ENCODE data around the gene SLFN12L. TPM values are rescaled to one million over a fixed set of nuclear protein-coding genes. Genes with fewer than 3 reads are reported as not detected.

Gene SLFN12L
- total and polyA plus RNA-seq, 7 experiments from 2014 or later, result 12.0 to 111 (median 43.6) TPM

DNA sequence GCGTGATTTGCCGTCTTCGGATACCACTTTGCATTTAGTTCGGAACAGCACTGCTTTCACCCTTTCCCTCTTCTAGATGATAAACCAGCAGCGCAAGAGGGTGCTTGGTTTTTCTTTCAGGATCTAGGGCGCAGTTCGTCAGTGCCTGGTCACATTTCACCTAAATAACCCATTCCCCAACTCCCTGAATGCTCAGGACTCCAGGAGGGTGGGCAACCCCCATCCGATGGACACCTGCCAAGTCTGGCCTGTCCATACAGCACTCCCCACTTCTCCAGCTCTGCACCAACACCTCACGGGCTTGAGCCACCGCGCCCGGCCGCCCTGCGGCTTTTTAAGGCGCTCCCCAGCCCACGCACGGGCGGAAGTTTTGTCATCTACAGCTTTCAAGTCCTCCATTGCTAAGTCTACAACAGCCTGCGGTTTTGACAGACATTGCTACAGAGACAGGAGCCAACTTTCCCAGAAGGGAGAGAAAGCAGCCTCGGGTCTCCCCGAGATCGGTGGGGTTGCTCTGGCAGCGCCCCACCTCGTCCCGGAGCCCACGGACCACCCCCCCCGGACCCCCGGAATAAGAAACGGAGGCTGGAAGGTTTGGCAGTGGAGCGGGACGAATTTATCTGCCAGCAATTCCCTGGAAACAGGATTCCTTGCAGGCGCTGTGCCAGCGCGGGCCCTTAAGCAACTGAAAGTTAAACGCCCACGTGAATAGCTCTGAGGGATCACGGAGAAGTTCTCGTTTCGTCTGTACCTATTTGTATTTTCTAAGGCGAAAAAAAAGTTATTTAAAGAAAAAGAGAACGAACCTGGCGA, 50.4 kb downstream of the SLFN12L start:
- ATAC-seq, result peak; percentile 85
- Histone ChIP-seq H3K27me3 (ENCODE audit: control insufficient read depth in 2 of 2, insufficient read depth in 2 of 2, low read length in 2 of 2) (no peaks in the 10 kb centered on the region), H3K4me3 (ENCODE audit: low read length) (peak overlapping the region; percentile 90), H3K4me1 (ENCODE audit: control insufficient read depth in 2 of 2, insufficient read depth in 2 of 2, low read length in 2 of 2) (peaks cover 10 to 24% of the 10 kb centered on the region in 2 donors), H3K9me3 (ENCODE audit: control insufficient read depth in 2 of 3, low read length in 3 of 3) (peaks cover 0 to 39% (median 6%) of the 10 kb centered on the region in 3 experiments), H3K27ac (ENCODE audit: low read depth, low read length) (peak overlapping the region; percentile 82), H3K36me3 (ENCODE audit: control insufficient read depth in 2 of 3, insufficient read depth in 3 of 3, low read length in 3 of 3) (peaks cover 0 to 31% (median 14%) of the 10 kb centered on the region in 3 experiments)
- ChIA-PET POLR2A (interaction anchor here (0.5 to 9.2 kb wide), 40 partner anchors 8 to 437 kb away, joined by 3 to 133 read pairs (median 6); partner anchors contain the start of genes PEX12, SLFN11, SLFN12 and SLFN12L), CTCF (interaction anchor here (0.6 to 2.5 kb wide), 8 partner anchors 11 to 367 kb away, joined by 3 to 13 read pairs (median 4); partner anchors contain the start of gene SLFN12L)
- peaks cover 0 to 89% (median 30%) of the 10 kb centered on the region in 11 donors for H3K9me3 Mint-ChIP-seq
- H3K36me3 Mint-ChIP-seq, result peaks cover 23 to 74% (median 71%) of the 10 kb centered on the region in 5 donors
- H3K4me3 Mint-ChIP-seq, result peak overlapping the region; percentile 80 to 99 (median 94)
- DNase-seq, result peak; percentile 39 to 88 (median 77)
- intact Hi-C loops (cut with micrococcal nuclease), result loop anchor here (1.0 to 5.0 kb wide), 16 partner anchors 20 to 325 kb away; partner anchors contain the start of genes SLFN13 (in 2 of the 2), AP2B1 (in 1 of the 2), PEX12 (in 1 of the 2) and SLFN11 (in 1 of the 2)
- peak overlapping the region; percentile 84 to 98 (median 97) for H3K27ac Mint-ChIP-seq
- H3K4me1 Mint-ChIP-seq, result peaks cover 23 to 67% (median 45%) of the 10 kb centered on the region in 7 donors
- peaks cover 0 to 12% (median 0%) of the 10 kb centered on the region in 5 donors for H3K27me3 Mint-ChIP-seq

DNA sequence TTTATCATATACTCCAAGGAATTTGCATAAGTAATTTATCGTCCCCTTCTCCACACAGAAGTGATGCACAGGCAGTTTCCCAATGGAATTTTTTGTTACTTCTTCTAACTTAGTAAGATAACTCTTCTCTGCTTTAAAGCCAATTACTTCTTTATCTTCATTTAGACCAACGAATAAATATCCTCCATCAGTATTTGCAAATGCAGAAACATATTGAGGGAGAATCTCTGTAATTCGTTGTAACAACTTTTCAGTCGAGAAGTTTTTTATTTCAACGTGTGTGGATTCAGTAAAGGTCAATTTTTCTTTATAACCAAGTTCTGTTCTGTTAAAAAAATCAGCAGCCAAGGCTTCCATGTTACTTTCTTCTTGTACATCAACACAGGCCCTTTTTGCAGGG, 58.2 kb downstream of the SLFN12L start:
- H3K4me1 Mint-ChIP-seq, result peaks cover 16 to 49% (median 38%) of the 10 kb centered on the region in 7 donors
- H3K36me3 Mint-ChIP-seq, result peaks cover 41 to 93% (median 79%) of the 10 kb centered on the region in 5 donors
- H3K4me3 Mint-ChIP-seq, result peak overlapping the region in 4 of 10 donors; percentile 0 to 25 (median 7)
- ChIA-PET CTCF (no interaction called here), POLR2A (interaction anchor here (0.9 to 1.4 kb wide), 4 partner anchors 11 to 99 kb away, joined by 3 read pairs; partner anchors contain the start of gene PEX12)
- no peak overlapping the region for H3K27ac ChIP-seq (ENCODE audit: low read depth, low read length)
- intact Hi-C loops (cut with micrococcal nuclease), result no loop called here
- H3K4me3 ChIP-seq (ENCODE audit: low read length), result no peak overlapping the region
- H3K27me3 Mint-ChIP-seq, result no peaks in the 10 kb centered on the region
- peaks cover 0 to 52% (median 6%) of the 10 kb centered on the region in 3 experiments for H3K9me3 ChIP-seq (ENCODE audit: control insufficient read depth in 2 of 3, low read length in 3 of 3)
- no peaks in the 10 kb centered on the region for H3K27me3 ChIP-seq (ENCODE audit: control insufficient read depth in 2 of 2, insufficient read depth in 2 of 2, low read length in 2 of 2)
- ATAC-seq (no peak), DNase-seq (no peak)
- H3K4me1 ChIP-seq (ENCODE audit: control insufficient read depth in 2 of 2, insufficient read depth in 2 of 2, low read length in 2 of 2), result peaks cover 3 to 10% of the 10 kb centered on the region in 2 donors
- peaks cover 3 to 92% (median 51%) of the 10 kb centered on the region in 11 donors for H3K9me3 Mint-ChIP-seq
- H3K27ac Mint-ChIP-seq, result peak overlapping the region in 1 of 9 donors; percentile 68
- peaks cover 0 to 54% (median 31%) of the 10 kb centered on the region in 3 experiments for H3K36me3 ChIP-seq (ENCODE audit: control insufficient read depth in 2 of 3, insufficient read depth in 3 of 3, low read length in 3 of 3)

- H3K27ac ChIP-seq (ENCODE audit: low read depth, low read length), result no peak overlapping the region
- POLR2A ChIA-PET, result interaction anchor here (1.0 kb wide), 1 partner anchor 10 kb away, joined by 3 read pairs; no protein-coding TSS in a partner anchor
- Mint-ChIP-seq H3K9me3 (peaks cover 1 to 92% (median 53%) of the 10 kb centered on the region in 11 donors), H3K27me3 (no peaks in the 10 kb centered on the region), H3K4me1 (peaks cover 12 to 45% (median 40%) of the 10 kb centered on the region in 7 donors), H3K27ac (peak overlapping the region in 1 of 9 donors; percentile 7), H3K36me3 (peaks cover 45 to 91% (median 82%) of the 10 kb centered on the region in 5 donors), H3K4me3 (peak overlapping the region in 1 of 10 donors; percentile 5)
- CTCF ChIA-PET, result no interaction called here
- H3K4me1 ChIP-seq (ENCODE audit: control insufficient read depth in 2 of 2, insufficient read depth in 2 of 2, low read length in 2 of 2), result peaks cover 3 to 10% of the 10 kb centered on the region in 2 donors
- H3K4me3 ChIP-seq (ENCODE audit: low read length), result no peak overlapping the region
- ATAC-seq (no peak), DNase-seq (no peak)
- peaks cover 0 to 45% (median 4%) of the 10 kb centered on the region in 3 experiments for H3K9me3 ChIP-seq (ENCODE audit: control insufficient read depth in 2 of 3, low read length in 3 of 3)
- no peaks in the 10 kb centered on the region for H3K27me3 ChIP-seq (ENCODE audit: control insufficient read depth in 2 of 2, insufficient read depth in 2 of 2, low read length in 2 of 2)
- H3K36me3 ChIP-seq (ENCODE audit: control insufficient read depth in 2 of 3, insufficient read depth in 3 of 3, low read length in 3 of 3), result peaks cover 0 to 45% (median 41%) of the 10 kb centered on the region in 3 experiments
- intact Hi-C loops (cut with micrococcal nuclease), result no loop called here
Observed at GRCh38 chr17:35477248-35477647, 60.2 kb downstream of the SLFN12L start.

DNA sequence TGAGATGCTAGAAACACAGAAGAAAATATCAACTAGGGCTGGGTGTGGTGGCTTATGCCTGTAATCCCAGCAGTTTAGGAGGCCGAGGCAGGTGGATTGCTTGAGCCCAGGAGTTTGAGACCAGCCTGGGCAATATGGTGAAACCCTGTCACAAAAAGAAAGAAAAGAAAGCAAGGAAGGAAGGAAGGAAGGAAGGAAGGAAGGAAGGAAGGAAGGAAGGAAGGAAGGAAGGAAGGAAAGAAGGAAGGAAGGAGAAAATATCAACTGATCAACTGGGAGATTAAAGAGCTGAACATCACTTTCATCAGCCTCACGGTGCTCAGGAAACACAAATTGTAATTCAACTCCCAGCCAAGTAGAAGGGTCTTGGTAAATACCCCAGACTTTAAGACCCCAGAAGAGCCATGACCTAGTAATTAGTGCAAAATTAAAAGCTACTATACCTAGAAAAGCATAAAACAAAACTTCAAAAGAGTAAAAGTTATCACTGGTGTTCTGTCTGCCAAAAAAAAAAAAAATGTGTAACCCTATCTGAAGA, 61.1 kb downstream of the SLFN12L start:
- Mint-ChIP-seq H3K4me1 (peaks cover 16 to 51% (median 42%) of the 10 kb centered on the region in 7 donors), H3K9me3 (peaks cover 5 to 90% (median 55%) of the 10 kb centered on the region in 11 donors), H3K27ac (peak overlapping the region in 4 of 9 donors; percentile 19 to 62 (median 52)), H3K4me3 (peak overlapping the region in 1 of 10 donors; percentile 34), H3K36me3 (peaks cover 49 to 88% (median 83%) of the 10 kb centered on the region in 5 donors), H3K27me3 (no peaks in the 10 kb centered on the region)
- ATAC-seq (no peak), DNase-seq (no peak)
- CTCF ChIA-PET, result interaction anchor here (1.1 kb wide), 1 partner anchor 11 kb away, joined by 3 read pairs; no protein-coding TSS in a partner anchor
- Histone ChIP-seq H3K36me3 (ENCODE audit: control insufficient read depth in 2 of 3, insufficient read depth in 3 of 3, low read length in 3 of 3) (peaks cover 0 to 43% (median 41%) of the 10 kb centered on the region in 3 experiments), H3K4me1 (ENCODE audit: control insufficient read depth in 2 of 2, insufficient read depth in 2 of 2, low read length in 2 of 2) (peaks cover 3 to 10% of the 10 kb centered on the region in 2 donors), H3K27ac (ENCODE audit: low read depth, low read length) (no peak overlapping the region), H3K27me3 (ENCODE audit: control insufficient read depth in 2 of 2, insufficient read depth in 2 of 2, low read length in 2 of 2) (no peaks in the 10 kb centered on the region), H3K9me3 (ENCODE audit: control insufficient read depth in 2 of 3, low read length in 3 of 3) (peaks cover 0 to 43% (median 4%) of the 10 kb centered on the region in 3 experiments), H3K4me3 (ENCODE audit: low read length) (no peak overlapping the region)
- POLR2A ChIA-PET, result interaction anchor here (1.4 to 1.9 kb wide), 3 partner anchors 10 to 11 kb away, joined by 4 read pairs; no protein-coding TSS in a partner anchor
- intact Hi-C loops (cut with micrococcal nuclease), result no loop called here

DNA sequence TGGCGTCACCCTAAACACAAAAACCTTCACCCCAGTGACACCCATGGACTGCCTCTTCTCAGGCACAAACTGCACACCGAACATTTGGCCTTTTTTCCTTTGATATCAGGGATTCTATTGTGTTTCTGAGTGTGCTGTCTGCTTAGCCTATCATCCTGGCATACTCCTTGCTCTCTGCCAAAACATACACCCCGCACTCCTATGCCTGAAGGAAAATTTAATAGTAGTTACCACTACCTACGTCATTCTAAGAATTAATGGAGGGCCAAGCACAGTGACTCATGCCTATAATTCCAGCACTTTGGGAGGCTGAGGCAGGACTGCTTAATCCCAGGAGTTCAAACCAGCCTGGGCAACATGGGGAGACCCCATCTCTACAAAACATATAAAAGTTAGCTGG, 69.0 kb downstream of the SLFN12L start:
- peaks cover 23 to 69% (median 42%) of the 10 kb centered on the region in 7 donors for H3K4me1 Mint-ChIP-seq
- ATAC-seq, result no peak
- intact Hi-C loops (cut with micrococcal nuclease), result loop anchor here in 1 of 2 donors (5.0 kb wide), 1 partner anchor 36 kb away; the partner anchor contains the start of gene SLFN12
- H3K9me3 Mint-ChIP-seq, result peaks cover 5 to 39% (median 26%) of the 10 kb centered on the region in 11 donors
- CTCF ChIA-PET, result no interaction called here
- H3K27me3 Mint-ChIP-seq, result no peaks in the 10 kb centered on the region
- peak overlapping the region; percentile 63 to 86 (median 78) for H3K27ac Mint-ChIP-seq
- peaks cover 19 to 20% of the 10 kb centered on the region in 2 donors for H3K4me1 ChIP-seq (ENCODE audit: control insufficient read depth in 2 of 2, insufficient read depth in 2 of 2, low read length in 2 of 2)
- POLR2A ChIA-PET, result interaction anchor here (0.6 to 3.5 kb wide), 10 partner anchors 11 to 312 kb away, joined by 3 to 28 read pairs (median 4); partner anchors contain the start of gene SLFN13
- DNase-seq, result no peak
- H3K27ac ChIP-seq (ENCODE audit: low read depth, low read length), result no peak overlapping the region
- peaks cover 0 to 2% (median 0%) of the 10 kb centered on the region in 3 experiments for H3K36me3 ChIP-seq (ENCODE audit: control insufficient read depth in 2 of 3, insufficient read depth in 3 of 3, low read length in 3 of 3)
- peaks cover 0 to 5% (median 0%) of the 10 kb centered on the region in 3 experiments for H3K9me3 ChIP-seq (ENCODE audit: control insufficient read depth in 2 of 3, low read length in 3 of 3)
- H3K36me3 Mint-ChIP-seq, result peaks cover 17 to 84% (median 35%) of the 10 kb centered on the region in 5 donors
- H3K4me3 Mint-ChIP-seq, result peak overlapping the region in 9 of 10 donors; percentile 14 to 72 (median 56)
- H3K27me3 ChIP-seq (ENCODE audit: control insufficient read depth in 2 of 2, insufficient read depth in 2 of 2, low read length in 2 of 2), result no peaks in the 10 kb centered on the region
- no peak overlapping the region for H3K4me3 ChIP-seq (ENCODE audit: low read length)

Data from naive thymus-derived CD4-positive, alpha-beta T cell (primary cell).